ENCODE results near the gene CAMTA1. TPM values are rescaled to one million over a fixed set of nuclear protein-coding genes. Genes with fewer than 3 reads are reported as not detected.
A peak's percentile ranks its signal among the peaks of the same experiment; 100 is the strongest.

The CAMTA1 gene
- total RNA-seq, 1 donor from 2014 or later: 114 TPM

GRCh38 chr1:7424352-7424890, 639.2 kb downstream of the CAMTA1 start:
- DNase-seq (ENCODE audit: low spot score): peak; percentile 33
- intact Hi-C loops (cut with DNase I): no loop called here

GRCh38 chr1:7425229-7425628, 640.0 kb downstream of the CAMTA1 start:
- intact Hi-C loops (cut with DNase I): no loop called here
- no peak for DNase-seq (ENCODE audit: low spot score)

- intact Hi-C loops (cut with DNase I): no loop called here
- no peak for DNase-seq (ENCODE audit: low spot score)
Observed at GRCh38 chr1:7425771-7426170, 640.5 kb downstream of the CAMTA1 start.

GRCh38 chr1:7426780-7427604, 641.7 kb downstream of the CAMTA1 start:
- no peak for DNase-seq (ENCODE audit: low spot score)
- intact Hi-C loops (cut with DNase I): no loop called here

GRCh38 chr1:7427605-7428300, 642.5 kb downstream of the CAMTA1 start:
- no peak for DNase-seq (ENCODE audit: low spot score)
- intact Hi-C loops (cut with DNase I): no loop called here

GRCh38 chr1:7429290-7429689, 644.0 kb downstream of the CAMTA1 start:
- intact Hi-C loops (cut with DNase I): no loop called here
- DNase-seq (ENCODE audit: low spot score): no peak

- intact Hi-C loops (cut with DNase I): no loop called here
- no peak for DNase-seq (ENCODE audit: low spot score)
Observed at GRCh38 chr1:7430047-7430608, 644.9 kb downstream of the CAMTA1 start.

- DNase-seq (ENCODE audit: low spot score): no peak
- intact Hi-C loops (cut with DNase I): no loop called here
Observed at GRCh38 chr1:7430691-7431090, 645.4 kb downstream of the CAMTA1 start.

- intact Hi-C loops (cut with DNase I): no loop called here
- no peak for DNase-seq (ENCODE audit: low spot score)
Observed at GRCh38 chr1:7432102-7432899, 647.0 kb downstream of the CAMTA1 start.

GRCh38 chr1:7432900-7433380, 647.7 kb downstream of the CAMTA1 start:
- intact Hi-C loops (cut with DNase I): no loop called here
- DNase-seq (ENCODE audit: low spot score): no peak

GRCh38 chr1:7434566-7434965, 649.3 kb downstream of the CAMTA1 start:
- intact Hi-C loops (cut with DNase I): no loop called here
- no peak for DNase-seq (ENCODE audit: low spot score)

- intact Hi-C loops (cut with DNase I): no loop called here
- DNase-seq (ENCODE audit: low spot score): no peak
Observed at GRCh38 chr1:7435276-7436055, 650.2 kb downstream of the CAMTA1 start.

GRCh38 chr1:7436056-7437005, 651.1 kb downstream of the CAMTA1 start:
- intact Hi-C loops (cut with DNase I): no loop called here
- DNase-seq (ENCODE audit: low spot score): no peak

- DNase-seq (ENCODE audit: low spot score): no peak
Observed at GRCh38 chr1:7437036-7437435, 651.8 kb downstream of the CAMTA1 start.

GRCh38 chr1:7437608-7438395, 652.5 kb downstream of the CAMTA1 start:
- intact Hi-C loops (cut with DNase I): no loop called here
- no peak for DNase-seq (ENCODE audit: low spot score)

More at GRCh38 chr1:7437036-7437435, 651.8 kb downstream of the CAMTA1 start:
- intact Hi-C loops (cut with DNase I): no loop called here

- DNase-seq (ENCODE audit: low spot score): no peak
- intact Hi-C loops (cut with DNase I): no loop called here
Observed at GRCh38 chr1:7438396-7438785, 653.1 kb downstream of the CAMTA1 start.
